ENCODE measurements around the gene ACVRL1. TPM values are rescaled to one million over a fixed set of nuclear protein-coding genes. Genes with fewer than 3 reads are reported as not detected.

The ACVRL1 gene
- total RNA-seq, 1 donor from 2014 or later, result 0.46 TPM

DNA sequence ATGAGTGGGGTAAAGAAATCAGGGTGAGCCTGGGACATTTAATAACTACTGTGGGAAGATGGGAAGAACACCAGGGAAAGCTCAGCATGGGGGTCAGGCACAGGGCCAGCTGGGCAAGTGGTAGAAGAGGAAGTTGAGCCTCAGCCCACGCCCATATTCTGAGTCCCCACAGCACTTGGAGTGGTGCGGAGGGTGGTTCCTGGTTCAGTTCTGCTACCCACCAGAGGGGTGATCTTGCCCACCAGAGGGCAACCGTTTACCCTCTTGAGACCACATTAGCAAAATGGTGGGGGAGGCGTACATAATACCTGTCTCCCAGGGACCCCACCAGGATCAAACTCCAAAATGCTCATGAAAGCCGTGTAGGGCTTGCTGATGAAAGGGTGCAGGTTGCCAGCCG is 36.2 kb upstream of the ACVRL1 start:
- Mint-ChIP-seq H3K36me3 (no peaks in the 10 kb centered on the region), H3K27me3 (peaks cover 25% of the 10 kb centered on the region), H3K27ac (no peak overlapping the region), H3K4me1 (ENCODE audit: unreplicated experiment) (peaks cover 47% of the 10 kb centered on the region), H3K4me3 (no peak overlapping the region), H3K9me3 (no peaks in the 10 kb centered on the region)
- TF ChIP-seq CTCF (conservative IDR thresholded peaks at IDR 0.05), result no peak
- DNase-seq (ENCODE audit: extremely low spot score, unreplicated experiment), result no peak

DNA sequence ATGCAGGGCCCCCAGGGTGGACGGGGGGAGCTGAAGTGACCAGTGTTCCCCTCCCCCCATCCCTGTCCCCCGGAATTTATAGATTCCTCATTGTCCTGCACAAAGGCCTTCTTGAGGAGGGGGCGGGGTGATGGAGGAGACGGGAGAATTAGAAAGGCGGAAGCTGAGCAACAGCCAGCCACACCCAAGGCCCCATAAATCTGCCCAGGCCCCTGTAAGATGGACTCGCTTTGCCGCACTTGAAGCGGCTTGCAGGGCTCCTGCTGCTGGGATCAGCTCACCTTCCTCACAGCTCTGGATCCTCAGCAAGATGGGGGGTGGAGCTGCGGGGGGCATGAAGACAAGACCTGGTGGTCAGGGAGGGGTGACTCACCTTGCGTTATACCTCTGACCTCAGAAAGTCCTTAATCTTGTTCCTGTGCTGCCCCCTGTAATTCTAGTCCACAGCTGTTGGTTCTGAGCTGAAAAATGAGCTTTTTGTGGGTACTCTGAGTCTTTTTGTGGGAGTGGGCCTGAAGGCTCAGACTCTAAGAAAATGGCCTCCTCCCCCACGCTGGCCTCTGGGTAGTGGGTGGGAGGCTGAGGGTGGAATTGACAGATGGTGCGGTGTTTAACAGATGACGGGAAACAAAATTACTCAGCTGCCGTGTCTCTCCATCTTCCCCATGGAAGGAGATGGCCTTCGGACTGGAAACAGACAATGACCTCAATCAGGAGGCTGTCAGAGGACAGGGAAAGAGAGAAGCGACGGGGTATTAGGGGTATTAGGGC is 35.2 kb upstream of the ACVRL1 start:
- Mint-ChIP-seq H3K4me3 (no peak overlapping the region), H3K9me3 (no peaks in the 10 kb centered on the region), H3K27ac (no peak overlapping the region), H3K27me3 (peaks cover 25% of the 10 kb centered on the region), H3K36me3 (no peaks in the 10 kb centered on the region), H3K4me1 (ENCODE audit: unreplicated experiment) (peaks cover 43% of the 10 kb centered on the region)
- TF ChIP-seq CTCF (conservative IDR thresholded peaks at IDR 0.05), result no peak
- no peak for DNase-seq (ENCODE audit: extremely low spot score, unreplicated experiment)

GRCh38 chr12:51872689-51872981 is 34.7 kb upstream of the ACVRL1 start:
- H3K4me3 Mint-ChIP-seq, result no peak overlapping the region
- no peak for DNase-seq (ENCODE audit: extremely low spot score, unreplicated experiment)
- peaks cover 20% of the 10 kb centered on the region for H3K27me3 Mint-ChIP-seq
- no peak for TF ChIP-seq CTCF (conservative IDR thresholded peaks at IDR 0.05)
- H3K4me1 Mint-ChIP-seq (ENCODE audit: unreplicated experiment), result peaks cover 38% of the 10 kb centered on the region
- no peaks in the 10 kb centered on the region for H3K36me3 Mint-ChIP-seq
- H3K9me3 Mint-ChIP-seq, result no peaks in the 10 kb centered on the region
- no peak overlapping the region for H3K27ac Mint-ChIP-seq

GRCh38 chr12:51873251-51873994 is 33.9 kb upstream of the ACVRL1 start:
- no peak overlapping the region for H3K27ac Mint-ChIP-seq
- H3K4me1 Mint-ChIP-seq (ENCODE audit: unreplicated experiment), result peaks cover 33% of the 10 kb centered on the region
- no peak for DNase-seq (ENCODE audit: extremely low spot score, unreplicated experiment)
- peaks cover 16% of the 10 kb centered on the region for H3K27me3 Mint-ChIP-seq
- no peak for TF ChIP-seq CTCF (conservative IDR thresholded peaks at IDR 0.05)
- no peaks in the 10 kb centered on the region for H3K36me3 Mint-ChIP-seq
- no peak overlapping the region for H3K4me3 Mint-ChIP-seq
- no peaks in the 10 kb centered on the region for H3K9me3 Mint-ChIP-seq

- Mint-ChIP-seq H3K27ac (no peak overlapping the region), H3K4me3 (no peak overlapping the region), H3K27me3 (peaks cover 10% of the 10 kb centered on the region), H3K9me3 (no peaks in the 10 kb centered on the region), H3K4me1 (ENCODE audit: unreplicated experiment) (peaks cover 30% of the 10 kb centered on the region), H3K36me3 (no peaks in the 10 kb centered on the region)
- no peak for DNase-seq (ENCODE audit: extremely low spot score, unreplicated experiment)
- no peak for TF ChIP-seq CTCF (conservative IDR thresholded peaks at IDR 0.05)
Observed at GRCh38 chr12:51874000-51874399, 33.3 kb upstream of the ACVRL1 start.

Data from type B pancreatic cell (in vitro differentiated cells).